HepG2 (cell line): ENCODE measurements around the gene MYORG. TPM values are rescaled to one million over a fixed set of nuclear protein-coding genes. Genes with fewer than 3 reads are reported as not detected.

Experiments used
- ATF5 ChIP-seq: sonication (generic); formaldehyde crosslinking; IDR thresholded peaks from 2 replicates; pipeline ENCODE4 v1.4.0; 2020; ENCODE audit warnings: mild to moderate bottlenecking, low read depth, missing genetic modification reagents
- CEBPB ChIP-seq: IDR thresholded peaks from 2 replicates; pipeline ENCODE4 v1.6.1; 2011; ENCODE audit warnings: low read depth, low read length, improper control_type of control experiment, borderline replicate concordance
- HNRNPUL1 ChIP-seq: fragments of 200-400 bp; formaldehyde crosslinking; IDR thresholded peaks from 2 replicates; pipeline ENCODE4 v1.6.1; 2017; ENCODE audit warnings: low read depth, mild to moderate bottlenecking, low read length, moderate library complexity
- LBX2 ChIP-seq: sonication (generic); formaldehyde crosslinking; IDR thresholded peaks from 2 replicates; pipeline ENCODE4 v1.5.0; 2020; ENCODE audit warnings: missing genetic modification reagents, mild to moderate bottlenecking, borderline replicate concordance
- LCORL ChIP-seq, 2 experiments: fragments of 450-650 bp in 1 of 2; sonication (generic) in 1 of 2; formaldehyde crosslinking in 1 of 2; IDR thresholded peaks; 2 replicates each; pipeline versions ENCODE4 v1.5.0 to v1.6.1; 2017 to 2020; ENCODE audit warnings: antibody characterized with exemption in 1 of 2, missing genetic modification reagents in 1 of 2
- NR2F6 ChIP-seq, 2 experiments: IDR thresholded peaks; 2 replicates each; pipeline ENCODE4 v1.6.1; 2016; ENCODE audit warnings: antibody characterized with exemption in 1 of 2, mild to moderate bottlenecking in 1 of 2
- POLR2AphosphoS5 ChIP-seq: IDR thresholded peaks from 2 replicates; pipeline ENCODE4 v1.6.1; 2012; ENCODE audit warnings: low read depth, low read length
- PREB ChIP-seq: sonication (generic); formaldehyde crosslinking; IDR thresholded peaks from 2 replicates; pipeline ENCODE4 v1.4.0; 2020; ENCODE audit warnings: missing genetic modification reagents
- TFAP4 ChIP-seq: sonication (generic); IDR thresholded peaks from 2 replicates; pipeline ENCODE4 v1.6.1; 2016; ENCODE audit warnings: low read depth, borderline replicate concordance
- WIZ ChIP-seq: sonication (generic); formaldehyde crosslinking; IDR thresholded peaks from 2 replicates; pipeline ENCODE4 v1.5.1; 2020; ENCODE audit warnings: mild to moderate bottlenecking, missing genetic modification reagents
- ZNF280B ChIP-seq: sonication (generic); formaldehyde crosslinking; IDR thresholded peaks from 2 replicates; pipeline ENCODE4 v1.5.0; 2020; ENCODE audit warnings: missing genetic modification reagents, mild to moderate bottlenecking, borderline replicate concordance
- ZNF350 ChIP-seq: sonication (generic); formaldehyde crosslinking; IDR thresholded peaks from 2 replicates; pipeline ENCODE4 v1.4.0; 2020; ENCODE audit warnings: mild to moderate bottlenecking, low read depth, missing genetic modification reagents, borderline replicate concordance
- ZNF407 ChIP-seq: sonication (generic); formaldehyde crosslinking; IDR thresholded peaks from one replicate; pipeline ENCODE4 v1.5.1; 2020; ENCODE audit warnings: mild to moderate bottlenecking, missing genetic modification reagents; ENCODE audit errors: not compliant biosample characterization
- ZNF589 ChIP-seq: sonication (generic); formaldehyde crosslinking; conservative IDR thresholded peaks from 2 replicates; pipeline ENCODE4 v1.8.0; 2022; ENCODE audit warnings: mild to moderate bottlenecking, moderate library complexity, missing genetic modification reagents
- polyA plus RNA-seq, 8 experiments: library from polyadenylated mRNA; depleted of rRNA in 3 of 8; stranded (reverse) in 7 of 8; unstranded in 1 of 8; fragments of >200 nt; fragmentation: Illumina TruSeq in 4 of 8; extraction: Trizol in 4 of 8; gene quantifications; 2 replicates each; pipeline versions ENCODE4 v1.2.1 to v1.2.3, GENCODE V29; 2011 to 2016; ENCODE audit warnings: low read depth in 4 of 8, missing spikeins in 1 of 8, mixed read lengths in 1 of 8; ENCODE audit not compliant: insufficient read depth in 1 of 8
- total RNA-seq, 5 experiments: library from RNA; depleted of rRNA; stranded (reverse); fragments of >200 nt; fragmentation: Illumina TruSeq; extraction: Trizol; gene quantifications; 2 replicates each; pipeline ENCODE4 v1.2.3, GENCODE V29; 2016; ENCODE audit warnings: low read depth in 1 of 5

MYORG gene
- total and polyA plus RNA-seq, 2 of the 13 experiments (the other 11 are each of a cell fraction or from before 2014, with no cell fraction given), result 11.1 to 22.4 TPM

- TF ChIP-seq LBX2 (CRISPR knock-in tag) (no peak), WIZ (CRISPR knock-in tag) (no peak), HNRNPUL1 (no peak), POLR2AphosphoS5 (peak; percentile 75), ZNF407 (CRISPR knock-in tag) (no peak), CEBPB (peak; percentile 93), ATF5 (CRISPR knock-in tag) (no peak), LCORL (IDR thresholded peaks at IDR 0.05) (no peak), LCORL (CRISPR knock-in tag; IDR thresholded peaks at IDR 0.05) (peak; percentile 79), ZNF589 (CRISPR knock-in tag) (no peak), ZNF280B (CRISPR knock-in tag) (no peak), PREB (CRISPR knock-in tag) (no peak), TFAP4 (peak; percentile 59; the same call in 1 of the 2 replicates), NR2F6 (IDR thresholded peaks at IDR 0.05) (peak; percentile 32; the same call in 1 of the 2 replicates), NR2F6 (CRISPR knock-in tag; IDR thresholded peaks at IDR 0.05) (peak; percentile 62), ZNF350 (peak; percentile 64; the same call in 1 of the 2 replicates)
Observed at GRCh38 chr9:34374905-34375552, 1.7 kb downstream of the MYORG start (continued).
